Measurements from ENCODE around the gene POLR2E.

Gene POLR2E

DNA sequence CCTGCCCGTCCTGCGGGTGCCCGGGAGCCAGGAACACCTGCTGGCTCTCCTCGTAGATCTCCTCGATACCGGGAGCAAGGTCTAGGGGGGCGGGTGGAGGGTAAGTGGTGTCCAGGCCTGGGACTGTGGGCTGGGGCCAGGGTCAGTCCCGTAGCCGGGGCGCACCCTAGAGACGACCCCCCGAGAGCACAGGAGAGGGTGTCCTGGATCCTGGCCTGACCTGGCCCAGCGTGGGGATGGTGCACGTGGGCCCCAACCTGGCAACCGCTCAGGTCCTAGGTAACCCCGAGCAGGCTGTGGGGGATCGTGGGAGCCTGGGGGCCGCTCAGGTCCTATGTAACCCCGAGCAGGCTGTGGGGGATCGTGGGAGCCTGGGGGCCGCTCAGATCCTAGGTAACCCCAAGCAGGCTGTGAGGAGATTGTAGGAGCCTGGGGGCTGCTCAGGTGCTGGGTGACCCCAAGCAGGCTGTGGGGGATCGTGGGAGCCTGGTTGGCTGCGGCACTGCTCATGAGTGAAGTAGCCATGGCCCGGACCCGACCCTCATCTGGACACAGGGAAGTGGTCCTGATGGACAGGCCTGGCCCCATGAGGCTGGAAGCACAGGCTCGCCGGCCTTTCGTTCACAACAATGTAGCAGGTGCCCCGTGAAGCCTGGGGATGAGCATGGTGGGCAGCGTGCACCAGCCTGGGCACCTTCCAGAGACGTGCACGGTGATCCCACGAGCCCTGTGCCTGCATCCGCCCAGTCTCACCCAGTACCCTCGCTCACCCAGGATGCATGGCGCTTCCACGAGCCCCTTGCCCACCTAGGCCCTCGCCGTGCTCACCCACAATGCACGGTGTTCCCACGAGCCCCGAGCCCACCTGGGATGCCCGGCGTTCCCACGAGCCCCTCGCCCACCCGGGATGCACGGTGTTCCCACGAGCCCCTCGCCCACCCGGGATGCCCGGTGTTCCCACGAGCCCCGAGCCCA is 14.8 kb upstream of the POLR2E start:
- no peak for DNase-seq

DNA sequence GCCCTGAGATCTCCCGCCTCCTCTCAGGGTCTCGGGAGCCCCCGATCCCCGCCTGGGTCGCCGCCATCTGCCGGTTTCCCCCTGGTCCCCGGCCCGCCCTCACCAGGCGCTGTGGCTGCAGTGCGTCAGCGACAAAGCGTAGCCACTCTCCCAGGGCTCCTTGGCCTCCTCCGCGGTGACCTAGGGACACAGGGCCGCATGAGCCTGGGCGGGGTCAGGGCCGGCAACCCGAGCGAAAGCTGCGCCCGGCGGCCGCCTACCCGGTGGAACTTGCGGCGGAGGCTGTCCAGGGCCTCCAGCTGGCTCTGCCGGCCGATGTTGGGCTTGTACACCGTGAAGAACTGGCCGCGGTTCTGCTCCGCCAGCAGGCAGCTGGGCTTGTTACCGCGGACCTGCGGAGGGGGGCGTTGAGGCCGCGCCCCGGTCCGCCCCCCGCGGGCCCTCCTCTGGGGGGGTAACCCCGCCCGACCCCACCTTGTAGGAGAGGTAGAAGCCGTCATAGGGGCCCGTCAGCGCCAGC is 13.9 kb upstream of the POLR2E start:
- no peak for DNase-seq

DNA sequence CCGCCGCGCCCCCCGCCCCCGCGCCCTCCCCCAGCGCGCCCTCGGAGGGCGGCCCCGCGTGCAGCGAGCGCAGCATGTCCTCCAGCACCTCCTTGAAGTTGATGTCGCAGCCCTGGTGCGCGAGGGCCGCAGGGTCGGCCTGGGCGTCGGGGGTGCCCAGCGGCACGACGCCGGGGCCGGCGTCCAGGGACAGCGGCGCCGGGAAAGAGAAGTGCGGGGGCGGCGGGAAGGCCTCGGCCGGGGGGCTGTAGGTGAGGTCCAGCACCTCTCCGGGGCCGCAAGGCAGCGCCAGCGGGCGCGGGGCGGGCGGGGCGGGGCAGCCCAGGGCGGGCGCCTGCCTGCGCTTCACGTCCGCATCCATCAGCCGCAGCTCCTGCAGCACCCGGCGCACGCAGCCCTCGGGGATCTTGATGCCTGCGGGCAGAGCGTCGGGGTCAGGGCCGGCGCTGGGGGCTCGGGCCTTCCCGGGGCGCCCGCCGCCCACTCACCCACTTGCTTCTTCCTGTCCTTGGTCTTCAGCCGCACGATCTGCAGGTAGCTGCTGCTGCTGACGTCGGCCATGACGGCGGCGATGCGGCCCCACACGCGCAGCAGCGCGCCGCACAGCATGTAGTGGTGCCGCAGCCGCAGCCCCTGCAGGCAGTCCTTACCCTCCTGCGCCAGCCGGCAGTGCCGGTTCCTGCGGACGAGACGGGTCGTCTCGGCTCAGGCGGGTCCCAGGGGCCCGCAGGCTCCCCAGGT is 13.3 kb upstream of the POLR2E start:
- DNase-seq, result no peak

DNA sequence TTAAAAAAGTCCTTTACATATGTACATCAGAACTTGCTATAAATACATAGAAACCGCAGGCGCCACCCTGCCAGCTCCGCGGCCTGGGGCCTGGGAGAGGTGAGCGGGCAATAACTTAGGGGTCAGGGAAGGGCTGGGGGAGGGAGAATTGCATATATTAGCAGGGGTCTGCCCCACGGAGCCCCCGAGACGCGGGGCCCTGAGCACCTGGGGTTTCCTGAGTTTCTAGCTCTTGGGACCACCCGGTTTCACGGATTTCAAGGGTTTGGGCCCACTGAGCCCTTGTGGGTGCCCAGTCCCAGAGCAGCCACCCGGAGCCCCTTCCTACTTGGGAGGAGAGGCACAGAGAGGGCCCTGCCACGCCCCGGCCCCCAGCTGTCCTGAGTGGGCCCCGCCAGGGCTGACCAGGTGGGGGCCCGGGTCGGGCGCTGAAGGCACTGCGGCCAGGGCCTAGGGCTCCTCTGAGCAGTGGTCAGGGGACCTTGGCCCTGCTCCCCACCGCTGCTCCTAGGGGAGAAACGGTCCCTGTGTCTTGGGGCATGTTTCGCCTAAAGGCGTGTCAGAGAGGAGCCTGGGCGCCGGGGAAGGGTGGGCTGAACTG is 12.6 kb upstream of the POLR2E start:
- no peak for DNase-seq

DNA sequence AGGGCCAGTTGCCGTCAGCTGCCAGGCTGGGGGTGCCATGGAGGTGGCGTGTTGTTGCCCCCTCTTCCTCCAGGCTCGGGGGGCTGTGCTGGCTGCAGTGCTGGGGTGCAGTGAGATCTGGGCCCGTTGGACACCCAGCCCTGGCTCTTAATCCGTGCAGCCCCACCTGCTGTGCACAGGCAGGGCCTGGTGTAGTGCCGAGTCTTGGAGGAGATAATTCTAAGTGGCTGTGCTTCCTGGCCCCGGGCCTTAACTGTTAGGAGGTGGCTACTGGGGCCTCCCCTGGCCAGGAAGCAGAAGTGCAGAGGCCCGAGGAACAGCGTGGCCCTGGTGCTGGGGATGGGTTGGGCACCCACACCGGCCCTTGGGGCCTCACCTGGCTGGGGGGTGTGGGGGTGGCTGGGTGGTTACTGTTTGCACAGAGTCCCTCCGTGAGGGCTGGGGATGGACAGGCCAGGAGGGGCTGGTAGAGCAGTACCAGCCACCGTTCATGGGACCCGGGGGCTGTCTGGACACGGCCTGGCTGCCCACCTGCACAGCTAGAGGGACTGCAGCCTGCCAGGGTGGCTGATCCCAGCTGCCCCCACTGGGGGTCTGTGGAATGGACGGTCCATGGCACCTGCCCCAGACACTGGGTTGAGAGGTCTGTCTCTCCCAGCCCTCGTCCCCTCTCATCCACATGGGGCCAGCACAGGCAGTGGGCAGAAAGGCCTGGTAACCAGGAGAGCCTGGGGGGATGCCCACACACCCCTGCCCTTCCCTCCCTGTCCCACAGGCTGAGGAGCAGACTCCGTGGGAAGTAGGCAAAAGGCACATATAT is 11.9 kb upstream of the POLR2E start:
- peak; percentile 66 to 84 for DNase-seq

DNA sequence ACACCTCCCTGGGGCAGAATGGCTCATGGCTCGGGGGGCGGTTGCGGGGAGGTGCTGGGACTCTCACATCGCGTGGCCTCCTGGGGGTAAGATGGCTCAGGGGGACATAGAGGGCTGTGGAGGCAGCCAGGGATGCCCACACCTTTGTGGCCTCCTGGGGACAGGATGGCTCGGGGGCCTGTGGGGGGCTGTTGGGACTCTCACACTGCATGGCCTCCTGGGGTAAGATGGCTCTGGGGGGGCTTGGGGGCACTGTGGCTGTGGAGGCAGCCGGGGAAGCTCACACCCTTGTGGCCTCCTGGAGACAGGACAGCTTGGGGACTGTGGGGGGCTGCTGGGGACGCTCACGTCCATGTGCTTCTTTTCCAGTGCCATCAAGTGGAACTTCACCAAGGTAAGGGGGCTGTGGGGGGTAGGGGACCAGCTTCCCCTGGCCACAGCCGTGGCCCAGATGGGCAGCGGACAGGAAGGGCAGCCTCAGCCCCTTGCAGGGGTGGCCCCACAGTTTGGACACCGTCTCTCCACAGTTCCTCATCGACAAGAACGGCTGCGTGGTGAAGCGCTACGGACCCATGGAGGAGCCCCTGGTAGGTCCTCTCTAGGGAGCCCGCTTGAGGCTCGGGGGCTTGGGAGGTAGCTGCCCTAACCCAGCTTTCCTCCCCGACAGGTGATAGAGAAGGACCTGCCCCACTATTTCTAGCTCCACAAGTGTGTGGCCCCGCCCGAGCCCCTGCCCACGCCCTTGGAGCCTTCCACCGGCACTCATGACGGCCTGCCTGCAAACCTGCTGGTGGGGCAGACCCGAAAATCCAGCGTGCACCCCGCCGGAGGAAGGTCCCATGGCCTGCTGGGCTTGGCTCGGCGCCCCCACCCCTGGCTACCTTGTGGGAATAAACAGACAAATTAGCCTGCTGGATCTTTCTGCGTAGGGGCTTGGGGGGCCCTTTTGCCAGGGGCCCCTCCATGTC is 11.0 kb upstream of the POLR2E start:
- DNase-seq, result no peak

DNA sequence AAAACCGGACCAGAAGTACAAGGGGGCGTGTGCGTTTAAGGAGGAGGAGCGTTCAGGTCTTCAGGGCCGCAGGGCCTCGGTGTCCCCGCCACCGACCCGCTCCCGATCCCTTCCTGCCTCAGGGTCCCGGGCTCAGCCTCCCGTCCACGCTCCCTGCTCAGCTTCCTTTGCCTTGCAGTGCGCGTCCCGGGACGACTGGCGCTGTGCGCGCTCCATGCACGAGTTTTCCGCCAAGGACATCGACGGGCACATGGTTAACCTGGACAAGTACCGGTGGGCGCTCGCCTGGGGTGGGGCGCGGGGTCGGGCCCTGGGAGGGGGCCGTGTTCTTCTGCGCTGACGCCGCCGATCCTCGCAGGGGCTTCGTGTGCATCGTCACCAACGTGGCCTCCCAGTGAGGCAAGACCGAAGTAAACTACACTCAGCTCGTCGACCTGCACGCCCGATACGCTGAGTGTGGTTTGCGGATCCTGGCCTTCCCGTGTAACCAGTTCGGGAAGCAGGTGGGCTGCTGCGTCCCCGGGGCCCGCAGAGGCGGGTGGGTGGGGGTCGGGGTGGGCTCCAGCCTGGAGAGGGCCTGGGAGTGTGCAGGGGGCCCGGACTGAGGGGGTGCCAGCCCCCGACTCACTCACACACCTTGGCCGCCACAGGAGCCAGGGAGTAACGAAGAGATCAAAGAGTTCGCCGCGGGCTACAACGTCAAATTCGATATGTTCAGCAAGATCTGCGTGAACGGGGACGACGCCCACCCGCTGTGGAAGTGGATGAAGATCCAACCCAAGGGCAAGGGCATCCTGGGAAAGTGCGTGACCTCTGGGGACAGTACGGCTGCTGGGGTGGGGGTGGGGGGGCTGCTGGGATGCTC is 10.1 kb upstream of the POLR2E start:
- peak in 1 of 2 experiments; percentile 41 for DNase-seq

DNA sequence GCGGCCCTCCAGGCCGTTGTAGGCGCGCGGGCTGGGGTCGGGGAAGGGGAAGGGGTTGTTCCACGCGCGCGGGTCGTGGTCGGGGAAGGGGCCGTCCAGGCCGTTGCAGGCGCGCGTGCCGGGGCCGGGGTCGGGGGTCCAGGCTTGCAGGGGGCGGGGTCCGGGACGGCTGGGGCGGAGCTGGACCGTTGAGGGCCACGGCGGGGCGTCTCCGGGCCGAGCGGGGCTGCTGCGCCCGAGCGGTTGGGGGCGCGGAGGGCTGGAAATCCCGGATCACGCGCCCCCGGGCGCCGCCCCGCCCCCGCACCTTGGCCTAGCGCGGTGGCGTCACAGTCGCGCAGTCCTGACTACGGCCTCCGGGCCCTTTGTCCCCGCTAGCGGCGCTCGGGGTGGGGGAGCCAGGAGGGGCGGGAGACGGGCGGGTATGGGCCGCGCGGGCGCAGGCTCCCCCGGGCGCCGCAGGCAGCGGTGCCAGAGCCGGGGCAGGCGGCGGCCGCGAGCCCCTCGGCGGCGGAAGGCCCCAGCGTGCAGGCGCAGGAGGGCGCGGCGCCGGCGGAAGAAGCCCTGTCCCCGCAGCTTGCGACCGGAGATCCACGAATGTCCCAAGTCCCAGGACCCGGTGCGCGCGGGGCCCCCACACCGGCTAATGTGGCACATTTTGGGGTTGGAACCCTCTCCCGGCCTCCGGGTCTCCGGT is 9.3 kb upstream of the POLR2E start:
- peak; percentile 53 to 55 for DNase-seq

DNA sequence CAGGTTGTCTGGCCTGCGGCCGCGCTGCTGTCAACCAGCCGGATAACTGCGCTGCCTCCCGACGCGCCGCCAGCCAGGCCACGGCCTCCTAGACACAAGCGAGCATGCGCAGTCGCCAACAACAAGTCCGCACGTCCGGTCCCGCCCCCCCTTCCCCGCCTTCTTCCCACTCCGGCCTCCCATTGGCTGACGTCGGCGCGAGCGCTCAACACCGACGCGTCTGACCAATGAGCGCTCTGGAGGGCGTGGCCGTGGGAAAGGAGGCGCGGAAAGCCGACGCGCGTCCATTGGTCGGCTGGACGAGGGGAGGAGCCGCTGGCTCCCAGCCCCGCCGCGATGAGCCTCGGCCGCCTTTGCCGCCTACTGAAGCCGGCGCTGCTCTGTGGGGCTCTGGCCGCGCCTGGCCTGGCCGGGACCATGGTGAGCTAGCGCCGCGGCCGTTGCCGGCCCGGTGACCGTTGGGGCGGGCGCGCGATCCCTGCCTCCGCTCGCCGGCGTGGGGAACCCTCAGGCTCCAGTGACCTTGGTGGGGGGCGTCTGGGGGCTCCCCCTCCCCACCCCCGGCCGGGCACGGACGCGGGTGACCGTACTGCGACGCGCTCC is 8.6 kb upstream of the POLR2E start, which contains the start of gene GPX4:
GPX4 (plus strand) TSS at position 287 of the 603 bp plus-strand sequence; CDS start at position 337, 50 bp downstream.
- peak; percentile 83 to 95 for DNase-seq

DNA sequence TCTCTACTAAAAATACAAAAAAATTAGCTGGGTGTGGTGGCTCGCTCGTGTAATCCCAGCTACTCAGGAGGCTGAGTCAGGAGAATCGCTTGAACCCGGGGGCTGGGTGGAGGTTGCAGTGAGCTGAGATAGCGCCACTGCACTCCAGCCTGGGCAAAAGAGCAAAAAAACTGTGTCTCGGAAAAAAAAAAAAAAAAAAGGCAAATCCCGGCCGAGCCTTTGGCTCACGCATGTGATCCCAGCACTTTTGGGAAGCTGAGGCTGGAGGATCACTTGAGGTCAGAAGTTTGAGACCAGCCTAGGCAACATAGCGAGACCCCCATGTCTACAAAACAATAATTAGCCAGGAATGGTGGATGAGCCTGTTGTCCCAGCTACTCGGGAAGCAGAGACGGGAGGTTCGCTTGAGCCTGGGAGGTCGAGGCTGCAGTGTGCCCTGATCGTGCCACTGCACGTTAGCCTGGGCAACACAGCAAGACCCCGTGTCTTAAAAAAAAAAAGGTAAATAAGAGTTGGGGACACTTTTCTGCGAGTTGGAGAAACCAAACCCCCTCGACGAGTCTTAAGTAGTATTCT is 8.0 kb upstream of the POLR2E start:
- DNase-seq, result no peak

DNA sequence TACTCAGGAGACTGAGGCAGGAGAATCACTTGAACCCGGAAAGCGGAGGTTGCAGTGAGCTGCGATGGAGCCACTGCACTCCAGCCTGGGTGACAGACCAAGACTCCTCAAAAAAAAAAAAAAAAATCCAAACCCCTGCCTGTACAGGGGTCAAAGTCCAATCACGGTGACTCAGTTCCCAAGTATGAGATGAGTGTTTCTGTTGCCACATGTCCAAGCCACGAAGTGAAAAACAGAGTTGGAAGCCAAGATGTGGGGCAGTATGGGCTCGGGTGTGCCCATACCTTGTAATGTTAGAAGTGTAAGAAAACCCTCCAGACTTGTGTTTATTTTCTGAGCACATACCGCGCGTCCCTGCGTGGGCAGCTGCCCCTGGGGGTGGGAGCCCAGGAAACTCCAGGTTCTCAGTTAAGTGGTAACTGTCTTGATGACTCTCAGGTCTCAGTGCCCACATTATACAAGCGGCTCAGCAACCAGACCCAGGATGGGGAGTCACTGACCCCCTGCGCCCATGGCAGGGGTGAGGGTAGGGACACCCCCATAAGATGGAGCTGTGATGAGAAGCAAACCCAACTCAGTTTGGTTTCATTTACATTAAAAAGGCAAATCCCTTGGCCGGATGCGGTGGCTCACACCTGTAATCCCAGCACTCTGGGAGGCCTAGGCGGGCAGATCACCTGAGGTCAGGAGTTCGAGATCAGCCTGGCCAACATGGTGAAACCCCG is 7.4 kb upstream of the POLR2E start:
- peak; percentile 88 to 95 for DNase-seq

DNA sequence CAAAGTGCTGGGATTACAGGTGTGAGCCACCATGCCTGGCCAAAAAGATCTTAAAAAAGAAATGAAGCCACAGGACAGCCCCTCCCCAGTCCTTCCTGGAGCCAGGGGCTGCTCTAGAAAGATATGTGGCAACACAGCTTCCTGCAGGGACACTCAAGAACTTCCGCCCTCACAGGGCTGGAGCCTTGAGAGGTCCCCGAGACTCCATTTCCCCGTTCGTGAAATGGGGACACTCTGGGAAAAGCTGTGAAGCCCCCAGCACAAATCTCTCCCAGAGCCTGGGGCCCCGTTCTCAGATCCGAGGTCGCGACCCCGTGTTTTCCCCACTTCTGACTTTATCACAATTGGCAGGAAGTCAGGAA is 6.1 kb upstream of the POLR2E start:
- DNase-seq, result no peak

DNA sequence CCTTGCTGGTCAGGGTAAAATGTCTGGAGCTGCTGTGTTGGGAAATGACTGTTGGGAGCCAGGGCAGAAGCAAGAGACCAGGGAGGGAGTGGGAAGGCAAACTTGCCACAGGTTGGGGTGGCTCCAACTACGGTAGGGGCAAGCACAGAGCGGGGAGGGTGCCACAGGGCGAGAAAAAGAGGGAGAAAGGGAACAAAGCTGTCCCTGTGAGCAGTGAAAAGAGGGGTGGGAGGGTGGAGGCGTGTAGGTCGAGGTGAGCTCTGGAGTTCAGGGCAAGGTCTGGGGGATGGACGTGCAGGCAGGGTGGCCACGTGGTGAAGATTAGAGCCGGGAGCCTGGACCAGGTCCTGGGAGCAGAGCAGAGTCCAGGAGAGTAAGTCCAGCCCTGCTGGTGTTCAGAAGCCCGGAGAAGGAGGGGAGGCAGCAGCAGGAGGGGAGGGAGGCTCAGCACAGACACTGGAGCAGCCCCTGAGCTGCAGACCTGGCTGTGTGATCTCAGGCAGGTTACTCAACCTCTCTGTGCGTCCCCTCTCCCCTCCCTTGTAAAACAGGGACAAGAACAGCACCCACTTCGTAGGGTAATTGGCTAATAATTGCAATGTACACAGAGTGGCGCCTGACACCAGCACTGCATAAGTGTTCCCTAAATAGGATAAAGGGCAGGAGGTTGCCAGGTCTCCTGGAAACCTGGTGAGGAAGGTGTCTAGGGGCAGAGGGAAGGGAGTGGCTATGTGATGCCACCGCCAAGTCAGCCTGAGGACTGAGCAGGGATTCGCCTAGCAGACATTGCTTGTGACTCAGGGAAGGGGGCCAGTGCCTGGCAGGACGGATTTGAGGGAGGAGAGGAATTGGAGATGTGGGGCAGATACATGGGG is 3.2 kb upstream of the POLR2E start:
- DNase-seq, result no peak

DNA sequence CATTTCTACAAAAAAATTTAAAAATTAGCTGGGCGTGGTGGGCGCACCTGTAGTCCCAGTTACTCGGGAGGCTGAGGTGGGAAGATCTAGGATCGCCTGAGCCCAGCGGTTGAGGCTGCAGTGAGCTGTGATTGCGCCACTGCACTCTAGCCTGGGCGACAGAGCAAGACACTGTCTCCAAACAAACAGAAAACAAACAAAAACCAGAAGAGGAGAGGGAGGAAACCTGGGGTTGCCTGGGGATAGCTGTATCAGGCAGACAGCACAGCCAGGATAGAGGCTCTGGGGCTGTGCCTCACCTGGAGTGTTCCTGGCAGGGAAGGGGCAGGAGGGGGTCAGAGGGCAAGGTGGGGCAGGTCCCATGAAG is 2.6 kb upstream of the POLR2E start:
- DNase-seq, result no peak

DNA sequence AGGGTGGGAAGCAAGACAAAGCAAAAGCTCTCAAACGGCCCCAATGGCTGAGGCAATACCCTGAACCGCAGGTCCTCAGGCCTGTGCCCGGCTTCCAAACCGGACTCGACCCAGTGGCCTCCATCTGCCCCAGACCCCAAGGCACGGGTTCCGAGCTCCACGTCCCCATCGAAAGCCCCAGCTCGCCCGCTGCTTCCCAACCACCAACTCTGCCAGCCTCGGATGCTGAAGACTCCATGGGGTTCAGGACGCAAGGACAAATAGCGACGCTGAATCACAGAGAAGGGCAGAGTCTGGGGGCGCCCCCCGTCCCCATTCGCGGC is 559 bp downstream of the POLR2E start:
- DNase-seq, result no peak

DNA sequence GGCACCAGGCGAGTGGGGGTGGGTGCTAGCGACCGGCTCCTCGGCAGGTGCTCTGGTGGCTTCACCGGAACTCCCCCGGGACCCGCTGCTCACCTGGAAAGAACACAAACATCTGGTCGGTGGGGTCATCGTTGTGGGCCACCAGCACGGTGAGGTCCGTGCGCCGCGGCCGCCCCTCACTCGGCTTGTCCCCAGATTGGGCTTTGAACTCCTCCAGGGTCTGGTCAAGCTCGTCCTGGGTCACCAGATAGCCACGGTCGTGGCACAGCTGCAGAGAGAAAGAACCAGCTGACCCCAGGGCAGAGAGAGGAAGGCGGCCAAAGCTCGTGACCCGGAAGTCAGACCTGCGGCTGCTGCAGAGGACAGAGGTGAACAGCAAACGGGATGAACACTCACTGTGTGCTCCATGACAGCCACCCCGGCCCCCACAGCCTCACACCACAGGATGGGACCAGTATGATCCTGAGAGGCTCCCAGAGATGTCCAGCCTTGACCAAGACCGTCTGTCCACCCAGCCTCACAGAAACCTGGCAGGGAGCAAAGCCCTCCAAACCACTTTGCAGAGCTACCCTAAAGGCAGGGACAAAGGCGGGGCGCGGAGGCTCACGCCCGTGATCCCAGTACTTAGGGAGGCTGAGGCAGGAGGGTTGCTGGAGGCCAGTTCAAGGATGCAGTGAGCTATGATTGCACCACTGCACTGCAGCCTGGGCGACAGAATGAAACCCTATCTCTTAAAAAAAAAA is 1.2 kb downstream of the POLR2E start:
- DNase-seq, result no peak
